HG03060 (cell line): ENCODE results near the gene MTHFS.
"Not testable (repeated sequence)": the region's sequence is repeated elsewhere in the genome, so short reads cannot be mapped to it uniquely, and the experiment has no call there.

Experiments used
- ATAC-seq: cut with Tn5 transposase; IDR thresholded peaks from one replicate; pipeline ENCODE4 v1.9.1; 2021; ENCODE audit warnings: low read depth, moderate number of reproducible peaks; ENCODE audit not compliant: unreplicated experiment

The MTHFS gene

GRCh38 chr15:79916502-79917132, 19.8 kb upstream of the MTHFS start:
- no peak for ATAC-seq

DNA sequence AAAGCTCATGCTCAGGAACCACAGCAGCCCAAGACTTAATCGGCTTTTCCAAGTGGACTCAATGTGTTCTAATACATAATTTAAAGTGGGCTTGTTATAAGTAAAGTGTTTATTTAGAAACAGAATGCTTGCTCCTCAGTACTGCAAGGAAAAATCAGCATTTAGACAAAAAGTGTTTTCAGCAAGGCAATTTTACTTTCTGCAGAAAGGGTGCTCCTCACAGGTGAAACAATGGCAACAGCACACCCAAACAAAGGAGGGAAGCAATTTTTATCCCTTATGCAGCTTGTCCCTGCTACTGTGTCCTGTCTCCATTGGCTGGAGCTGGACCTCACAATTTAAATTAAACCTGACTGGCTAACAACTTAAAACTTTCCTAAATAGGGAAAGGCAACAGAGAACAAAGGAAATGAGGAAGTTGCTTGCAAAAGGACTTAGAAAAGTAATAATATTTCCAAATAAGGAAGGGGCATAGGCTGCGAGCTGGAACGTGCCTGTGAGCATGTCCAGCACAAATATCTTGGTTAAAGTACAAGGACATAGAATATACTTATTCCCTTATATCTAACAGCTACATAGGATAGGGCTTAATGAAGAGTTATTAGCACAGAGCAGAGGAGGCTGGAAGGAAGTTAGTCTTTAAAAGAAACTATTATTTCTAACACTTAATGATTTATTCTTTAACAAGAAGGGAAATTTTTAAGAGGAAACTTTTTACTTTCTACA, 19.1 kb upstream of the MTHFS start:
- ATAC-seq, result not testable (repeated sequence)

DNA sequence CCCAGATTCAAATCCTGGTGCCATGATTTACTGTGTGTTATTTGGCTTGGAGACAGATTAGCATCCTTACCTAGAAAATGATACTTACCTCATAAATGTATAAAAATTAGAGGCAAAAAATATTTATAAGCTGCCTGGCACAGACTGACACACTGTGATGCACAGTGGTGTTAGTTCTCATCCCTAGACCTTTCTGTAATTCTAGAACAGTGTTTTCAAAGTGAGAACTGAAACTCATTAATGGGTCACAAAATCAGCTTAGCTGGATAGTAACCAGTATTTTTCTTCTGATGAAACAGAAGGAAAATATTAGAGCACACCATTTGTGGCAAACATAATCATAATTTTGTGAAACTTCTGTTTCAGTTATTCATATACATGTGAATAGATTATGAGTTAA, 17.9 kb upstream of the MTHFS start:
- ATAC-seq, result no peak

- ATAC-seq, result not testable (repeated sequence)
Observed at GRCh38 chr15:79909556-79910335, 12.9 kb upstream of the MTHFS start.

- ATAC-seq, result no peak
Observed at GRCh38 chr15:79904271-79904670, 7.5 kb upstream of the MTHFS start.

DNA sequence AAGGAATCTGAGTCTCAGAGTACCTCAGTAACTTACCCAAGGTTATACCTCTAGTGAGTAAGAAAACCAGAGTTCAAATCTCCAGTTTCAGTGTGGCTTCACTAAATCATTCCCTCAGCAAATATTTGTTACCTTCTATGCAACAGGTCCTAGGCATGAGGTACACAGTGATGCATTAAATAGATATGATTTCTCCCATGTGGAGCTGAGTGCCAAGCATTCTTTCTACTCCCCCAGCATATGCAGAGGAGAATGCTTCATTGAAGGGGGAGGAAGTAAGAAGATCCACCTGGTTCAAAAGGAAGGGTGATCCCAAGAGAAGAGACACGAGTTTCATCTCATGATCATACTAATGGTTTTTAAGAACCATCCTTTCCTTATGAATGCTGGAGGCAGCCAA, 6.8 kb upstream of the MTHFS start:
- no peak for ATAC-seq

GRCh38 chr15:79903144-79903543, 6.3 kb upstream of the MTHFS start:
- ATAC-seq, result no peak

DNA sequence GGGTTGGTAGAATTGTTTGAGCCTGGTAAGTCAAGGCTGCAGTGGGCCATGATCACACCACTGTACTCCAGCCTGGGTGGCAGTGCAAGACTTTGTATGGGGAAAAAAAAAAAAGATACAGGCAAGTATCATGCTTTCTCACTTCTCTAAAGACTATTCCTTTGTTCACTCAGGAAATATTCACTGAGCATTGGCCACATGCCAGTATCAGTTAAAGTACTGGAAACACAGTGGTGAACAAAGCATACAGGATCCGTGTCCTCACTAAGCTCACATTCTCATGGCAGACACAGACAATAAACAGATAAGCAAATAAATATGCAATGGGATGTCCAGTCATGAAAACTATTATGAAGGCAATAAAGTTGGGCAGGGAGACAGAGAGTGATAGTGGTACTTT, 5.1 kb upstream of the MTHFS start:
- ATAC-seq, result no peak

GRCh38 chr15:79900818-79901378, 4.1 kb upstream of the MTHFS start:
- ATAC-seq, result not testable (repeated sequence)

GRCh38 chr15:79900087-79900486, 3.3 kb upstream of the MTHFS start:
- no peak for ATAC-seq

- ATAC-seq, result not testable (repeated sequence)
Observed at GRCh38 chr15:79898786-79899185, 2.0 kb upstream of the MTHFS start.

DNA sequence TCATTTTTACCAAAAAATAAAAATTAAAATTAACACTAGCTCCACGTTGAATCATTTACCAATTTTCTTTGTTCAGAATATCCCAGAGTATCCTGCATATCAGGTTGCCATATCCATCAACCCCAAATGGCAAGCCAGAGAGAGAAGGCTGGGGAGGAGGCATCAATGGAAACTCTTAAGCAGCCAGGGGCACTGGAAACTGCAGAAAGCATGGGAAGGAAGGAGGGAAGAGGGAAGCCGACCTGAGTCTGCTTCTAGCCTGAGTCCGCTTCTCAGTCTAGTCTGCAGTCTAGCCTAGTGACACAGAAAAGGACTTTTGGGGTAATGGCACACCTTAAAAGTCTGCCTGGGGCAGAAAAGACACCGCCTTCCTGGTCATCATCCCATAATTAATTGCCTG, 1.6 kb upstream of the MTHFS start:
- ATAC-seq, result no peak

DNA sequence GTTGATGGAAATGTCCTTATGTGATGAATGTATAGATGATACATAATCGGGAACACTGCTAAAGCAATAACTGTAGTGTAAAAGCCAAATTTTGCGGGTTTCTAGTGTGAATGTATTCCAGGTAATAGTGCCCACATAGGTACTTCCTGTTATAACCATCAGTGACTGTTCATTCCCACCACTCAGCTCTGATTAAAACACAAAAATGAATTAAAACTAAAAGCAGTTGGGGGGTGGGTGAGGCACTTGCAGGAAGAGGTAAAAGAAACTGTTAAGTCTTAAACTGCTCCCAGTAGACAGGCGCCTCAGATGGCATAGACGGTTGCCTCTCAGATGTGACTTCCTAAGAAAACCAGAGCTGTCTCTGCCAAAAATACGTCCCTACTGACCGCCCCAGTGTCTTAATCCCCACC, 893 bp upstream of the MTHFS start:
- ATAC-seq, result no peak

- no peak for ATAC-seq
Observed at GRCh38 chr15:79897380-79897678, 515 bp upstream of the MTHFS start.

GRCh38 chr15:79896131-79896633, 632 bp downstream of the MTHFS start:
- peak; percentile 13 for ATAC-seq

- ATAC-seq, result no peak
Observed at GRCh38 chr15:79887054-79887930, 9.5 kb downstream of the MTHFS start.

- ATAC-seq, result no peak
Observed at GRCh38 chr15:79886124-79886523, 10.7 kb downstream of the MTHFS start.

DNA sequence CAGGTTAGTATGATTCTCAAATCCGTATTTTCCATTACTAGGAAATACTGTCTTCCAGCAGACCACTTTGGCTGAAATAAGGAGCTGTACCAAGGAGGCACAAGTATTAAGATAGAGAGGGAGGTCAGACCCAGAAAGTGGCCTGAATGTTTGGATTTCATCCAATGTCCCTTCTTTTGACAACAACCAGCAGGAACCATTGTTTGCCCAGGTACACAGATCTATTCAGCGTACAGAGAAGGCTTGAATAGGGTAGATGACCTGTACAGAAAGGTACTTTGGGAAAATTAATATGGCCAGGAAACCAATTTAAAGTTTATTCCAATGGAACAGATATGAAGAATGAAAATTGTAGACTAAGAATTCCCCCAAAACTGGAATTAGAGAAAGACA, 12.6 kb downstream of the MTHFS start:
- no peak for ATAC-seq

GRCh38 chr15:79883579-79884203, 13.1 kb downstream of the MTHFS start:
- no peak for ATAC-seq

DNA sequence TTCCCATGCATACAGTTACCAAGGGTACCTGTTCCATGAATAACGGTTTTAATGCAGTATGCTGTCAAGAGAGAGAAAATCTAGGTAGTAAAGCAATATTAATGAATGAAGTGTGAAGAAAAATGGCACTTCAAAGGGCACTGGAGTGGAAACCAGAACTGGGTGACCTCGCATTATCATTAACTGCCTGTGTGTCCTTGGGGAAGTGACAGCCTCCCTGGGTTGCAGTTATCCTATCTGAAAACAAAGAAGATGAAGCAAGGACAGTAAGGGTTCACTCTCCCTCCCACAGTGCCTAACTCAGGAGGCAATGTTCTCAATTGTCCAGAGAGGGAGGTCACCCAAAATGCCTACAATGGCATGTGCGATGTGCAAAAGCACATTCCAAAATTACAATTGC, 15.1 kb downstream of the MTHFS start:
- no peak for ATAC-seq
